HL-60 (cell line): ENCODE data around the gene LINGO1.

Experiments used
- CTCF ChIP-seq: IDR thresholded peaks from one replicate; pipeline ENCODE4 v1.5.1; 2011; ENCODE audit warnings: low read length, control low read depth, inconsistent platforms; ENCODE audit not compliant: insufficient read depth
- GABPA ChIP-seq: IDR thresholded peaks from 2 replicates; pipeline ENCODE4 v1.6.1; 2012; ENCODE audit warnings: low read depth
- POLR2AphosphoS5 ChIP-seq: IDR thresholded peaks from 2 replicates; pipeline ENCODE4 v1.6.1; 2012; ENCODE audit warnings: low read depth
- SPI1 ChIP-seq: IDR thresholded peaks from 2 replicates; pipeline ENCODE4 v1.6.1; 2012; ENCODE audit warnings: low read depth, mild to moderate bottlenecking, borderline replicate concordance
- TF ChIP-seq, protein P1 (sequence below): IDR thresholded peaks from 2 replicates; pipeline ENCODE4 v1.6.1; 2012; ENCODE audit warnings: low read depth; ENCODE audit not compliant: insufficient replicate concordance

DNA sequence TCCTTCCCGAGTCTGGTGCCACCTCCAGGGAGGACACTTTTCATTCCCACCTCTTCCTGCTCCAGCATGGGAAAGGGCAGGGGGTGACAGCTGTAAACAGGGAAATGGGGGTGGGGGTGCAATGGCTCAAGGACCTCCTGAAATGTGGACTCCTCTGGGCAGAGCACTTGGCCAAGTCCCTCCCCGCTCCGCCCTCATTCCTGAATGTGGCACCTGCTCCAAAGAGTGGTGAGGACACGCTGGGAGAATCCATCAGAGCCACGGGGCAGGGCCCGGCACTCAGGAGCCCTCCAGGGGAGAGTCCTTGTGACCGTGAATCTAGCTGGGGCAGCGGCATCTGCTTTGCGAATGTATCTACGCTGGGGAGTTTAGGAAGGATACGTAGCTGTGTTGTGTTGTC, 11.1 kb upstream of the LINGO1 start:
- no peak for TF ChIP-seq POLR2AphosphoS5
- no peak for TF ChIP-seq CTCF
- TF ChIP-seq, protein P1, sequence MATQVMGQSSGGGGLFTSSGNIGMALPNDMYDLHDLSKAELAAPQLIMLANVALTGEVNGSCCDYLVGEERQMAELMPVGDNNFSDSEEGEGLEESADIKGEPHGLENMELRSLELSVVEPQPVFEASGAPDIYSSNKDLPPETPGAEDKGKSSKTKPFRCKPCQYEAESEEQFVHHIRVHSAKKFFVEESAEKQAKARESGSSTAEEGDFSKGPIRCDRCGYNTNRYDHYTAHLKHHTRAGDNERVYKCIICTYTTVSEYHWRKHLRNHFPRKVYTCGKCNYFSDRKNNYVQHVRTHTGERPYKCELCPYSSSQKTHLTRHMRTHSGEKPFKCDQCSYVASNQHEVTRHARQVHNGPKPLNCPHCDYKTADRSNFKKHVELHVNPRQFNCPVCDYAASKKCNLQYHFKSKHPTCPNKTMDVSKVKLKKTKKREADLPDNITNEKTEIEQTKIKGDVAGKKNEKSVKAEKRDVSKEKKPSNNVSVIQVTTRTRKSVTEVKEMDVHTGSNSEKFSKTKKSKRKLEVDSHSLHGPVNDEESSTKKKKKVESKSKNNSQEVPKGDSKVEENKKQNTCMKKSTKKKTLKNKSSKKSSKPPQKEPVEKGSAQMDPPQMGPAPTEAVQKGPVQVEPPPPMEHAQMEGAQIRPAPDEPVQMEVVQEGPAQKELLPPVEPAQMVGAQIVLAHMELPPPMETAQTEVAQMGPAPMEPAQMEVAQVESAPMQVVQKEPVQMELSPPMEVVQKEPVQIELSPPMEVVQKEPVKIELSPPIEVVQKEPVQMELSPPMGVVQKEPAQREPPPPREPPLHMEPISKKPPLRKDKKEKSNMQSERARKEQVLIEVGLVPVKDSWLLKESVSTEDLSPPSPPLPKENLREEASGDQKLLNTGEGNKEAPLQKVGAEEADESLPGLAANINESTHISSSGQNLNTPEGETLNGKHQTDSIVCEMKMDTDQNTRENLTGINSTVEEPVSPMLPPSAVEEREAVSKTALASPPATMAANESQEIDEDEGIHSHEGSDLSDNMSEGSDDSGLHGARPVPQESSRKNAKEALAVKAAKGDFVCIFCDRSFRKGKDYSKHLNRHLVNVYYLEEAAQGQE: no peak
- TF ChIP-seq GABPA: no peak
- TF ChIP-seq SPI1: no peak
